ENCODE measurements around the gene ACKR4. TPM values are rescaled to one million over a fixed set of nuclear protein-coding genes. Genes with fewer than 3 reads are reported as not detected.
"Not testable (repeated sequence)": the region's sequence is repeated elsewhere in the genome, so short reads cannot be mapped to it uniquely, and the experiment has no call there.

The ACKR4 gene
- total RNA-seq, 4 donors from 2014 or later: 1.8 to 8.9 (median 2.6) TPM

DNA sequence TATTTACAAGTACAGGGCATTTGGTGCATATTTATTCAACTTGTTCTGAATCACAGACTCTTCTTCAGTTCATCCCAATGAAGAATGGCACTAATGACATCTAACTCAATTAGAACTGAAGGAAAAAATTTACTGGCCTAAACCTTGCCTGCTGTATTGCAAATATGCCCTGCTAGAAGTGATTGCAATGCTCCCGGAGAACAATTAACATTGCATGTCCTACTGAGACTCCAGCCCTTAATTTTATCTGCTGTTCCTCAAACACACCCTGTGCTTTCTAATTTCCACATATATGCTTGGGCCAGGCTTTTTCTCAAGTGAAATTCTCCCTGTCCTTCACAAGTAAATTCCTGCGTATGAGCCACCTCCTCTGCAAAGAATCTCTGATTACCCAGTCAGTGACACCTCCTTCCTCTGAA, 8.3 kb downstream of the ACKR4 start:
- Histone ChIP-seq H3K4me3 (no peak overlapping the region), H3K9me3 (no peaks in the 10 kb centered on the region), H3K27ac (no peak overlapping the region), H3K36me3 (peaks cover 22% of the 10 kb centered on the region), H3K27me3 (no peaks in the 10 kb centered on the region), H3K4me1 (no peaks in the 10 kb centered on the region)
- no peak for DNase-seq (ENCODE audit: low spot score in 2 of 2)
- TF ChIP-seq EP300 (IDR thresholded peaks at IDR 0.05): no peak
- TF ChIP-seq, protein P1, sequence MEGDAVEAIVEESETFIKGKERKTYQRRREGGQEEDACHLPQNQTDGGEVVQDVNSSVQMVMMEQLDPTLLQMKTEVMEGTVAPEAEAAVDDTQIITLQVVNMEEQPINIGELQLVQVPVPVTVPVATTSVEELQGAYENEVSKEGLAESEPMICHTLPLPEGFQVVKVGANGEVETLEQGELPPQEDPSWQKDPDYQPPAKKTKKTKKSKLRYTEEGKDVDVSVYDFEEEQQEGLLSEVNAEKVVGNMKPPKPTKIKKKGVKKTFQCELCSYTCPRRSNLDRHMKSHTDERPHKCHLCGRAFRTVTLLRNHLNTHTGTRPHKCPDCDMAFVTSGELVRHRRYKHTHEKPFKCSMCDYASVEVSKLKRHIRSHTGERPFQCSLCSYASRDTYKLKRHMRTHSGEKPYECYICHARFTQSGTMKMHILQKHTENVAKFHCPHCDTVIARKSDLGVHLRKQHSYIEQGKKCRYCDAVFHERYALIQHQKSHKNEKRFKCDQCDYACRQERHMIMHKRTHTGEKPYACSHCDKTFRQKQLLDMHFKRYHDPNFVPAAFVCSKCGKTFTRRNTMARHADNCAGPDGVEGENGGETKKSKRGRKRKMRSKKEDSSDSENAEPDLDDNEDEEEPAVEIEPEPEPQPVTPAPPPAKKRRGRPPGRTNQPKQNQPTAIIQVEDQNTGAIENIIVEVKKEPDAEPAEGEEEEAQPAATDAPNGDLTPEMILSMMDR (IDR thresholded peaks at IDR 0.05): no peak
- no peak for TF ChIP-seq POLR2AphosphoS5 (IDR thresholded peaks at IDR 0.05)
- no peak for TF ChIP-seq POLR2A (IDR thresholded peaks at IDR 0.05)
- WGBS: 63% methylated on average over 2 of the region's 2 CpGs

DNA sequence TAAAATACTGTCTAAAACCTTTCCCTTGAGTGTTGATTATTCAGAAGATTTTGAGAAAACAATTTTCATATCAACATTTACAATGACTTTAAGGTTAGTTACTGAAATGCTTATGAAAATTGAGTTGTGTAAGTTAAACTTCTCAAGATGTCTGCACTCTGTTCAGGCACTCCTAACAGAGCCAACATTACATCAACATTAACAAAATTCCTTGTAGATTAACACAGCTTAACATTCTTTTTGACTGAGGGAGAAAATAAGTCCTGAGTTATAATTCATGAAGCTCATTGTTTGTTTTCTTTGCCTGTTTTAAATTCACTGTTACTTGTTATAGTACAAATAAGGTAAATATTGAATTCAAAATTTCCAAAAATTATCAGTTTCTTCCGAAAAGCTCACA, 9.0 kb downstream of the ACKR4 start:
- Histone ChIP-seq H3K4me1 (no peaks in the 10 kb centered on the region), H3K9me3 (no peaks in the 10 kb centered on the region), H3K36me3 (peaks cover 22% of the 10 kb centered on the region), H3K27ac (no peak overlapping the region), H3K27me3 (no peaks in the 10 kb centered on the region), H3K4me3 (no peak overlapping the region)
- 86% methylated on average over 1 of the region's 1 CpG for WGBS
- TF ChIP-seq POLR2A (IDR thresholded peaks at IDR 0.05) (no peak), EP300 (IDR thresholded peaks at IDR 0.05) (no peak), POLR2AphosphoS5 (IDR thresholded peaks at IDR 0.05) (no peak)
- TF ChIP-seq, protein P1 (IDR thresholded peaks at IDR 0.05): no peak
- no peak for DNase-seq (ENCODE audit: low spot score in 2 of 2)

DNA sequence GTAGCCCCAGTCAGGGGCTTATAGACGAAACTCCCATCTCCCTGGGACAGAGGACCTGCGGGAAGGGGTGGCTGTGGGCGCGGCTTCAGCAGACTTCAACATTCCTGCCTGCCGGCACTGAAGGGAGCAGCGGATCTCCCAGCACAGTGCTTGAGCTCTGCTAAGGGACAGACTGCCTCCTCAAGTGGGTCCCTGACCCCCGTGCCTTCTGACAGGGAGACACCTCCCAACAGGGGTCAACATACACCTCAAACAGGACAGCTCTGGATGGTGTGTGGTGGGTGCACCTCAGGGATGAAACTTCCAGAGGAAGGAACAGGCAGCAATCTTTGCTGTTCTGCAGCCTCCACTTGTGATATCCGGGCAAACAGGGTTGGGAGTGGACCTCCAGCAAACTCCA, 9.6 kb downstream of the ACKR4 start:
- 76% methylated on average over 7 of the region's 8 CpGs for WGBS
- H3K9me3 ChIP-seq, H3K4me1 ChIP-seq, H3K4me3 ChIP-seq, H3K27ac ChIP-seq, H3K27me3 ChIP-seq: not testable (repeated sequence)
- H3K36me3 ChIP-seq: peaks cover 22% of the 10 kb centered on the region
- peak in 1 of 2 donors; percentile 71 for DNase-seq (ENCODE audit: low spot score in 2 of 2)

DNA sequence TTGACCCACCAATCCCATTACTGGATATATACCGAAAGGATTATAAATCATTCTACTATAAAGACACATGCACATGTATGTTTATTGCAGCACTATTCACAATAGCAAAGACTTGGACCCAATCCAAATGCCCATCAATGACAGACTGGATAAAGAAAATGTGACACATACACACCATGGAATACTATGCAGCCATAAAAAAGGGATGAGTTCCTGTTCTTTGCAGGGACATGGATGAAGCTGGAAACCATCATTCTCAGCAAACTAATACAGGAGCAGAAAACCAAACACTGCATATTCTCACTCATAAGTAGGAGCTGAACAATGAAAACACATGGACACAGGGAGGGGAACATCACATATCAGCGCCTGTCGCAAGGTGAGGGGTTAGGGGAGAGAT, 18.2 kb downstream of the ACKR4 start:
- DNase-seq (ENCODE audit: low spot score in 2 of 2); H3K27me3 ChIP-seq; H3K4me1 ChIP-seq; H3K9me3 ChIP-seq; H3K27ac ChIP-seq; H3K4me3 ChIP-seq; H3K36me3 ChIP-seq: not testable (repeated sequence)
- WGBS: 97% methylated on average over 3 of the region's 3 CpGs

DNA sequence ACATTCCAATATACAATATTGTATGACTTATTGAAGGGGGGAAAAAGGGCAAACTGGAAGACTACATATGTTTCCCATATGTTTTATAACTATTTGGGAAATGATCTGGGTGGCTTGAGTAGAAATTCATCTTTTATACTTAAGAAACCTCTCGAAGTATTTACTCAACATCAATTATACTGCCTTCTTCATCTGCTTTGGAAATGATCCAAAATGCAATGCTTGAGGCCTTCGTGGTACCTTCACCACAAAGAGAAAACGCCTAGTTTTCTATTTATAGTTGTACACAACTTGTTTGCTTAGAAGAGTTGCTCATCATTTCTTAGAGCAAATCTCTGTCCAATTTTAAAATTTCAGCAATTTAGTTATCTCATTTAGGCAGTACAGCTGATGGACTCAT, 18.8 kb downstream of the ACKR4 start:
- H3K9me3 ChIP-seq: no peaks in the 10 kb centered on the region
- no peaks in the 10 kb centered on the region for H3K27me3 ChIP-seq
- H3K4me3 ChIP-seq: no peak overlapping the region
- no peak overlapping the region for H3K27ac ChIP-seq
- no peaks in the 10 kb centered on the region for H3K4me1 ChIP-seq
- TF ChIP-seq POLR2AphosphoS5 (IDR thresholded peaks at IDR 0.05) (no peak), EP300 (IDR thresholded peaks at IDR 0.05) (no peak), POLR2A (IDR thresholded peaks at IDR 0.05) (no peak)
- TF ChIP-seq, protein P1 (IDR thresholded peaks at IDR 0.05): no peak
- H3K36me3 ChIP-seq: peaks cover under 1% of the 10 kb centered on the region
- 28% methylated on average over 3 of the region's 3 CpGs for WGBS
- no peak for DNase-seq (ENCODE audit: low spot score in 2 of 2)

DNA sequence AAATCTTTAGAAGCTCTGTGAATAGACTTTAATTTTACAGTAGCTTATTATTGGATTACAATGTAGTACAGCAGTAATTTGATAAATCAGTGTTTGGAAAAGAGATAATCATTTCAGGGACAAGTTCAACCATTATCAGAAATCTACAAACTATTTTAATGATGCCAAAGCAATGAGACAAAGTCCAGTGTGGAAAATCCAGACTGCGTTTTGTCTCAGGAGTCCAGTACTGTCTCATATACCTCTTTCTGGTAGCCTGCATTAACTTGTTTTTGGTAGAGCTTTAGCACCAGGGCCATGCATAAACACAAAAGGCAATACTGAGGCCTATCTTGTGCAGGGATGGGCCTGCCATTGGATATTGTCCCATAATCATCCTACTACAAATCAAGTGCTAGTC, 19.7 kb downstream of the ACKR4 start:
- DNase-seq (ENCODE audit: low spot score in 2 of 2): no peak
- no peak for TF ChIP-seq POLR2AphosphoS5 (IDR thresholded peaks at IDR 0.05)
- no peak for TF ChIP-seq EP300 (IDR thresholded peaks at IDR 0.05)
- no peak for TF ChIP-seq POLR2A (IDR thresholded peaks at IDR 0.05)
- TF ChIP-seq, protein P1 (IDR thresholded peaks at IDR 0.05): no peak
- H3K36me3 ChIP-seq: peaks cover 3% of the 10 kb centered on the region
- H3K4me3 ChIP-seq: no peak overlapping the region
- no peaks in the 10 kb centered on the region for H3K9me3 ChIP-seq
- WGBS: 97% methylated on average over 1 of the region's 1 CpG
- H3K4me1 ChIP-seq: no peaks in the 10 kb centered on the region
- no peak overlapping the region for H3K27ac ChIP-seq
- no peaks in the 10 kb centered on the region for H3K27me3 ChIP-seq

All from suprapubic skin (tissue), 4 donors.